ENCODE data around the gene ZMYND8. TPM values are rescaled to one million over a fixed set of nuclear protein-coding genes. Genes with fewer than 3 reads are reported as not detected.
"Not testable (repeated sequence)": the region's sequence is repeated elsewhere in the genome, so short reads cannot be mapped to it uniquely, and the experiment has no call there.

ZMYND8 gene
- total RNA-seq, 4 donors from 2014 or later = 44.6 to 78.6 (median 65.8) TPM

- H3K4me1 ChIP-seq = peaks cover 8 to 23% (median 20%) of the 10 kb centered on the region in 4 donors
- H3K4me3 ChIP-seq = no peak overlapping the region
- H3K36me3 ChIP-seq = no peaks in the 10 kb centered on the region
- intact Hi-C loops (cut with DNase I) = no loop called here
- H3K9me3 ChIP-seq = no peaks in the 10 kb centered on the region
- no peaks in the 10 kb centered on the region for H3K27me3 ChIP-seq
- TF ChIP-seq POLR2AphosphoS5 (IDR thresholded peaks at IDR 0.05) = no peak
- no peak for TF ChIP-seq EP300 (IDR thresholded peaks at IDR 0.05)
- no peak for TF ChIP-seq POLR2A (IDR thresholded peaks at IDR 0.05; ENCODE audit: low read depth)
- 71% methylated on average over 4 of the region's 4 CpGs for WGBS
- no peak overlapping the region for H3K27ac ChIP-seq (replicated peaks in 1 of 4)
- no peak for DNase-seq (ENCODE audit: extremely low spot score)
Measured at GRCh38 chr20:47377122-47377722, 20.7 kb upstream of the ZMYND8 start.

DNA sequence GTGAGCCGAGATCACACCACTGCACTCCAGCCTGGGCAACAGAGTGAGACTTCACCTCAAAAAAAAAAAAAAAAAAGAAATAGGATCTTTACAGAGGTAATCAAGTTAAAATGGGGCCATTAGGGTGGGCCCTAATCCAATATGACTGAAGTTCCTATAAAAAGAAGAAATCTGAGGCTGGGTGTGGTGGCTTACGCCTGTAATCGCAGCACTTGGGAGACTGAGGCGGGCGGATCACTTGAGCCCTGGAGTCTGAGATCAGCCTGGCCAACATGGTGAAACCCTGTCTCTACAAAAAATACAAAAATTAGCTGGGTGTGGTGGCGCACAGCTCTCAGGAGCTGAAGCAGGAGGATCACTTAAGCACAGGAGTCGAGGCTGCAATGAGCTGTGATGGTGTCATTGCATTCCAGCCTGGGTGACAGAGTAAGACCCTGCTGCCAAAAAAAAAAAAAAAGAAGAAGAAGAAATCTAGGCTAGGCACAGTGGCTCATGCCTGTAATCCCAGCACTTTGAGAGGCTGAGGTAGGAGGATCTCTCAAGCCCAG lies 19.7 kb upstream of the ZMYND8 start:
- peaks cover 8 to 23% (median 23%) of the 10 kb centered on the region in 4 donors for H3K4me1 ChIP-seq
- not testable (repeated sequence) for H3K36me3 ChIP-seq

GRCh38 chr20:47374121-47374520 lies 17.6 kb upstream of the ZMYND8 start:
- H3K4me3 ChIP-seq; H3K27me3 ChIP-seq; H3K9me3 ChIP-seq; DNase-seq (ENCODE audit: extremely low spot score); H3K36me3 ChIP-seq; intact Hi-C loops (cut with DNase I); H3K27ac ChIP-seq (replicated peaks in 1 of 4): not testable (repeated sequence)
- H3K4me1 ChIP-seq = peaks cover 8 to 14% (median 12%) of the 10 kb centered on the region in 4 donors
- 95% methylated on average over 8 of the region's 8 CpGs for WGBS

More for the DNA sequence above, 19.7 kb upstream of the ZMYND8 start:
- intact Hi-C loops (cut with DNase I); H3K27me3 ChIP-seq; H3K27ac ChIP-seq (replicated peaks in 1 of 4); H3K9me3 ChIP-seq; DNase-seq (ENCODE audit: extremely low spot score); H3K4me3 ChIP-seq: not testable (repeated sequence)
- 95% methylated on average over 7 of the region's 7 CpGs for WGBS

- WGBS = 94% methylated on average over 2 of the region's 2 CpGs
- DNase-seq (ENCODE audit: extremely low spot score) = no peak
- TF ChIP-seq POLR2AphosphoS5 (IDR thresholded peaks at IDR 0.05) = no peak
- TF ChIP-seq CTCF (IDR thresholded peaks at IDR 0.05) = no peak
- TF ChIP-seq POLR2A (IDR thresholded peaks at IDR 0.05; ENCODE audit: low read depth) = no peak
- TF ChIP-seq EP300 (IDR thresholded peaks at IDR 0.05) = no peak
- peak overlapping the region; percentile 29 to 72 (median 51) for H3K27ac ChIP-seq (replicated peaks in 1 of 4)
- no peaks in the 10 kb centered on the region for H3K27me3 ChIP-seq
- peaks cover 8 to 14% (median 12%) of the 10 kb centered on the region in 4 donors for H3K4me1 ChIP-seq
- H3K9me3 ChIP-seq = no peaks in the 10 kb centered on the region
- intact Hi-C loops (cut with DNase I) = no loop called here
- no peak overlapping the region for H3K4me3 ChIP-seq
- no peaks in the 10 kb centered on the region for H3K36me3 ChIP-seq
Measured at GRCh38 chr20:47373206-47373733, 16.8 kb upstream of the ZMYND8 start.

- Histone ChIP-seq H3K9me3 (no peaks in the 10 kb centered on the region), H3K36me3 (no peaks in the 10 kb centered on the region), H3K4me3 (no peak overlapping the region), H3K4me1 (peaks cover 8 to 13% (median 10%) of the 10 kb centered on the region in 4 donors), H3K27ac (replicated peaks in 1 of 4) (no peak overlapping the region), H3K27me3 (no peaks in the 10 kb centered on the region)
- 92% methylated on average over 15 of the region's 15 CpGs for WGBS
- no peak for DNase-seq (ENCODE audit: extremely low spot score)
- intact Hi-C loops (cut with DNase I) = no loop called here
- TF ChIP-seq EP300 (IDR thresholded peaks at IDR 0.05) (no peak), CTCF (IDR thresholded peaks at IDR 0.05) (no peak), POLR2AphosphoS5 (IDR thresholded peaks at IDR 0.05) (no peak), POLR2A (IDR thresholded peaks at IDR 0.05; ENCODE audit: low read depth) (no peak)
Measured at GRCh38 chr20:47370850-47371782, 14.6 kb upstream of the ZMYND8 start.

DNA sequence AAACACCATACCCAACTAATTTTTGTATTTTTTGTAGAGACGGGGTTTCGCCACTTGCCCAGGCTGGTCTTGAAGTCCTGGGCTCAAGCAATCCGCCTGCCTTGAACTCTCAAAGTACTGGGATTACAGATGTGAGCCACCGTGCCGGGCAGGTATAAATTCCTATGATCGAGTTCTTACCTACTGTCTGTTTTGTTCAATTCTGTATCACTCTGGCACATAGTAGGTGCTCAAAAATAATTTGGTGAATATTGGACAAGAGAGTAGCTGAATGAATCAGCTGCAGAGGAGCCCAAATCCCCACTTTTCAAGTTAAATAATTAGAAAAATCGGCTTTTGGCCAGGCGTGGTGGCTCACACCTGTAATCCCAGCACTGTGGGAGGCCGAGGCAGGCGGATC lies 13.7 kb upstream of the ZMYND8 start:
- 98% methylated on average over 10 of the region's 10 CpGs for WGBS
- no peaks in the 10 kb centered on the region for H3K36me3 ChIP-seq
- no peak overlapping the region for H3K4me3 ChIP-seq
- TF ChIP-seq EP300 (IDR thresholded peaks at IDR 0.05) (no peak), POLR2AphosphoS5 (IDR thresholded peaks at IDR 0.05) (no peak), CTCF (IDR thresholded peaks at IDR 0.05) (no peak), POLR2A (IDR thresholded peaks at IDR 0.05; ENCODE audit: low read depth) (no peak)
- intact Hi-C loops (cut with DNase I) = no loop called here
- peaks cover 8 to 13% (median 10%) of the 10 kb centered on the region in 4 donors for H3K4me1 ChIP-seq
- H3K27me3 ChIP-seq = no peaks in the 10 kb centered on the region
- DNase-seq (ENCODE audit: extremely low spot score) = no peak
- no peaks in the 10 kb centered on the region for H3K9me3 ChIP-seq
- no peak overlapping the region for H3K27ac ChIP-seq (replicated peaks in 1 of 4)
